Activated naive CD4-positive, alpha-beta T cell treated with anti-CD3 and anti-CD28 coated beads, Interleukin-2, amount 50 U/mL, for 24 hours (primary cell): Measurements from ENCODE around the gene FBN1.

Experiments used
- H3K27ac Mint-ChIP-seq: one replicate; pipeline ENCODE4 v1.8.0; 2021; ENCODE audit warnings: mild to moderate bottlenecking, mixed read lengths
- H3K27me3 Mint-ChIP-seq: one replicate; pipeline ENCODE4 v1.8.0; 2021; ENCODE audit warnings: mixed read lengths
- H3K36me3 Mint-ChIP-seq: one replicate; pipeline ENCODE4 v1.8.0; 2021; ENCODE audit warnings: mixed read lengths
- H3K4me1 Mint-ChIP-seq: one replicate; pipeline ENCODE4 v1.8.0; 2021; ENCODE audit warnings: mixed read lengths
- H3K4me3 Mint-ChIP-seq: one replicate; pipeline ENCODE4 v1.8.0; 2021; ENCODE audit warnings: mild to moderate bottlenecking, mixed read lengths
- H3K9me3 Mint-ChIP-seq: one replicate; pipeline ENCODE4 v1.8.0; 2021; ENCODE audit warnings: mixed read lengths

The FBN1 gene

DNA sequence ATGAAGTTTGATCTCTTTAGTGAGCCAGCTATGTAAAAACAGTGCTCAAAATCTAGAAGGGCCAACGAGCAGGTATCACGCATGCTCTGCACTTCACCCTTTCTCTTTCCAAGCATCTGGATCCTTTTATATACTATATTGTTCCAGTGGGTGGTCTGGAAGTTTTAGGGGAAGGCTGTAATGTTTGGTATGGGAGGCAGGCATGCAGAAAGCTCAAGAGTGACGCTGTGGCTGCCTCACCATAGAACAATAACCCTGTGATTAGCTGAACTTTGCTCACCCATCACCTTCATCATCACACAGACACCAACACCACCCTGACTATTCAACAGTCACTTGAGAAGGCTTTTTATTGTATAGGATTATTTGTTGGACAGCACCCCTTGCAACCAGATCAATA, 81.6 kb downstream of the FBN1 start:
- Mint-ChIP-seq H3K27ac (no peak overlapping the region), H3K4me3 (no peak overlapping the region), H3K36me3 (no peaks in the 10 kb centered on the region), H3K4me1 (no peaks in the 10 kb centered on the region), H3K27me3 (peaks cover 11% of the 10 kb centered on the region), H3K9me3 (no peaks in the 10 kb centered on the region)

DNA sequence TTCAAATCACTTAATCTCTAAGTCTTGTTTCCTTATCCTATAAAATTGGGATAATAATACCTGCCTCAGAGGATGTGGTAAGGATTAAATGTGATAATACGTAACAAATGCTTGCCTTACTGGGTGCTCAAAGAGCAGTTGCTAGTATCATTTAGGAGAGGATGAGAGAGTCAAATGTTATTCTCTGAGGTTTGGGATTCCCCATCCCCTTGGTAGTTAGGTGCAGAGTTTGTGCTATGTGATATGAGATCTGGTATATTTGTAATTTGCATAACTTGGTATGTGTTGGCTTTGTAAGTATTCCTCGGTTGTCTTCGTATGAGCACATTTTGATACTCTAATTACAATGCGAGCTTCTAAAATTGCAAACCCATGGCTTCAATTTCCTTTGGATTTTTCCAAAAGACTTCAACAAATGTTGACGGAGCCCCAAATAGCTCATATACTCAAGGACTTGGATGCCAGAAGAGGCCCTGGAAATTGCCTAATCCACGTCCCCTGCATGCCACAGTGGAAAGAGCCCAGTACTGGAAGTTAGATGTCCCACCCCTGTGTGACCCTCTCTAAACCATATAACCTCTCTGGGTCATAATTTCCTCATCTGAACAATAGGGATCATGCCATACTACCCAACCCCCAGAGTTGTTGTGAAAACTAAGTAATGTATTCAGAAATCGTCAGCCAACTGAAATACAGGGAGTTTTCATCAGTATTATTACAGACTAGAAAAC, 85.0 kb downstream of the FBN1 start:
- Mint-ChIP-seq H3K4me1 (no peaks in the 10 kb centered on the region), H3K27me3 (peaks cover 8% of the 10 kb centered on the region), H3K9me3 (no peaks in the 10 kb centered on the region), H3K4me3 (no peak overlapping the region), H3K36me3 (no peaks in the 10 kb centered on the region), H3K27ac (no peak overlapping the region)

DNA sequence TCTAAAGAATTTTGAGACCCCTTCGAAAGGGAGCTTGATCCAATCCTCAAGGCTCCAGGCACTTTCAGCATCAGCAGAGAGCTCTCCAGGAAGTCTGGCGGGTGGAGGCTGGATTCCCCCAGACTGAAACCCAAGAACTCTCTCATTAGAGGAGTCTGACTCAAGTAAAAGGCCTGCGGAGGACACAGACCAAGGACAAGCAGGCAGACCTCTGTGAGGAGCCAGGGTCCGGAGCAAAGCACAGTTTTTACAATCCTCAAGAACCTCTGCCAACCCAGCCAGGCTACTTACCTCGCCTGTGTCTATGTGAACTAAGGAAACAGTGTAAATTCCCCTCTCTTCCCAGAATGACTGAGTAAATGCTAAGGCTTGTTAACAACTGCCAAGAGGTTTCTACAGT, 86.2 kb downstream of the FBN1 start:
- Mint-ChIP-seq H3K27ac (no peak overlapping the region), H3K36me3 (no peaks in the 10 kb centered on the region), H3K4me1 (no peaks in the 10 kb centered on the region), H3K9me3 (no peaks in the 10 kb centered on the region), H3K27me3 (peaks cover 9% of the 10 kb centered on the region), H3K4me3 (no peak overlapping the region)

DNA sequence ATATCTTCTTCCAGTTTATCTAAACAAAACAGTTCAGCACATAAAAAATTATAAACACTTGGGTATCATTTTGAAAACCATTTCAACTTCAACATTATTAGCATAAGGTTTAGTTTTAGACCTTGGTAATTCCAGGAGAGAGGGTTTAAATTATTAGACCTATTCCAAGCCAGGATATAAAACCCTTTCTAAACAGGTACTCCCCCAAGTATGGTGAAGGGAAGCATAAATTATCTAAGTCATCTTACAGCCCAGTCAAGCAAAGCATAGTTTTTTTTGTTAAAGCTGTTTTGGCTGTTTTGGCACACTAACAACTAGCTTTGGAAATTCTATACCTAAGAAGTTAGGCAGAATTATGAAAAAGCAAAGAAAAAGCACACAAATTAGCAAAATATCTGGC, 87.3 kb downstream of the FBN1 start:
- no peaks in the 10 kb centered on the region for H3K4me1 Mint-ChIP-seq

DNA sequence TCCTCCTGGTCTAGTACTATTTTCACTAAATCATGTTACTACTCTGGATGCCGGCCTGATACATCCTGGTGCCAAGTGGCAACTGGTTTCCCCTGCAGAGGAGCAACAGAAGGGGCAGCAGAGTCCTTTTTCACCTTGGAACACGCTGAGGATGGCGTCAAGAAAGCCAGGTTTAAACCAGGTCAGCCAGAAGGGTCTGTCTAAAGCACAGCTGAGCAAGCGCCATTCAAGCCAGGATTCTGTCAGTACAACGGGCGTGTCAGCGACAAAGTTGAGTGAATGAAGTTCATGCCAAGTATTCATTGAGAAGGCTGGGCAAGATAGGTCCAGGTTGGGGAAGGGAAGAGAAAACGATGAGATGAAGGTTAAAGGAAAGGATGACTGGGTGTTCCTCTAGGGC, 88.2 kb downstream of the FBN1 start:
- Mint-ChIP-seq H3K9me3 (no peaks in the 10 kb centered on the region), H3K27me3 (peaks cover 8% of the 10 kb centered on the region), H3K4me1 (no peaks in the 10 kb centered on the region), H3K27ac (no peak overlapping the region), H3K36me3 (no peaks in the 10 kb centered on the region), H3K4me3 (no peak overlapping the region)

More for the DNA sequence above, 87.3 kb downstream of the FBN1 start:
- H3K4me3 Mint-ChIP-seq, result no peak overlapping the region
- no peak overlapping the region for H3K27ac Mint-ChIP-seq
- H3K9me3 Mint-ChIP-seq, result no peaks in the 10 kb centered on the region
- H3K27me3 Mint-ChIP-seq, result peaks cover 9% of the 10 kb centered on the region
- H3K36me3 Mint-ChIP-seq, result no peaks in the 10 kb centered on the region

DNA sequence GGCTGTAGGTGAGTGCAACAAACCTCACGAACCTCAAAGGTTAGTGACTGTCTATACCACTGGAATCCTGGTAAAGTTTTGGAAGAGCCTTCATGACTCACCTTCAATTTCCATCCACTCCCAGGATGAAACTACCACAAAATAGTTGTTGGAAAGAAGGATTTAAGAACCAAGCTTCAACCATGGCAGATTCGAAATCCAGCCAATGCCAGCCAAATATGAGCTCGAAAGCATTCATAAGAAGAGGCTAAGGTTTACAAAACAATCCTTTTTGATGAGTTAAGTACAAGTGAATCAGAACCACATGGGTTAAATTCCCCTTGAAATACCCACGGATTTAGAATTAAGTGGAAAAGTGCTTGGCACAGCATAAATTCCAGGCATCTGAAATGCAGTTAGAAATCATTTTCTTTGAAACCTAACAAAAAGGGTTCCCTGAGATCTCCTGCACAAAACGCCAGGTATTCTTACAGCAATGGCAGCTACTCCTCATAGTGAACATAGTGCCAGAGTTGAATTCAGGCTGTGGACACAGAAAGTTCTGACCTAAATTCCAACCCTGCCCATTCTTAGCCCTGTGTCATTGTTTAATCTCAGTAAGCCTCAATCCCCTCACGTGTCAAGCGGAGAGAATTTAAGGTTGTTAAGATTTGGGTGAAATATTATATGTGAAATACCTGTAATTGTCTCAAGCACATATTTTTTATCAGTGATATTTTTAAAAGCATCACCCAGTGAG, 89.2 kb downstream of the FBN1 start:
- Mint-ChIP-seq H3K9me3 (no peaks in the 10 kb centered on the region), H3K36me3 (no peaks in the 10 kb centered on the region), H3K27ac (no peak overlapping the region), H3K4me1 (no peaks in the 10 kb centered on the region), H3K4me3 (no peak overlapping the region), H3K27me3 (peaks cover 8% of the 10 kb centered on the region)

DNA sequence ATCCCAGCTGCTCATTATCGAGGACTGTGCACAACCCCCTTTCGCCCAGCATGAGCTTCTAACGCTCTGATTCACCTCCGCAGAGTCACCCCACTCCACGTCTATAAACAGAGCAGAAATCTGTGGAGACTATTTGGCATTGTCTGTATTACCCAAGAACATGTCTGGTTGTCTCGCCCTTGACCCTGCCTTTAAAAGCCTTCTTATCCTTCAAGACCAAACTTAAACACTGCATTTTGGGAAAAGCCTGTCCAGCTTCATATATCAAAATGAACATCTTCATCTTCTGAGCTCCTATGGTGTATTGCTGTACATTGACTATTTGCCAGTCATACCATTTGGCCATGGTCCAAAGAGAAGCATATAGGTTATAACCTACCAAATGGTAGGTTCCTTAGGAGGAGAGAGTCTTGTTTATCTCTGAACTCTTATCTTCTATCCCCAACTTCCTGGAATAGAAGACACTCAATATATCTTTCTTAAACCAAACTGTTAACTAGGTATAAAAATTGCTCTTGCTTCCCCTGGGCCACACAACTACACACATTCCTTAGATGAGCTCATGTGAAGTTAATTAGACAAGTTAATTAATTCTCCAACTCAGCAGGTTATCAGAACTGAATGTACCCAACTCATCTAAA, 90.1 kb downstream of the FBN1 start:
- no peak overlapping the region for H3K27ac Mint-ChIP-seq
- H3K9me3 Mint-ChIP-seq, result no peaks in the 10 kb centered on the region
- H3K27me3 Mint-ChIP-seq, result peaks cover 8% of the 10 kb centered on the region
- H3K4me1 Mint-ChIP-seq, result no peaks in the 10 kb centered on the region
- no peaks in the 10 kb centered on the region for H3K36me3 Mint-ChIP-seq
- H3K4me3 Mint-ChIP-seq, result no peak overlapping the region

DNA sequence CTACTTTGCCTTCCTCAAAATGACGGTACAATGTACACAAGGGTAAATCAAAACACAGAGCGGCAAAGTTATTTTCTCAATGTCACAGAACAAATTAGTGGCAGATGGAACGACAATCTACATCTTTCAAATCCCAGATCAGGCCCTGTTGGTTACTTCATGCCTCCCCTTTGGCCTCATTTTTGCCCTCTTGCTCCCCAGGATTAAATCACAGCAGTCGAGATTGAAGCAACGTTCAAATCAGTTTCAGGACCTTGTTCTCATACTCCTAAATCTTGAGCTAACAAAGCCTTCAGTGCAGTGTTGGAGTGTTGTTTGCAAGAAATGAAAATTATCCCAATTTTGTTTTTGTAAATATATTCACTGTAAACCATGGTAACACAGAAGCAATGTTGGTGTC, 91.4 kb downstream of the FBN1 start:
- H3K4me1 Mint-ChIP-seq, result no peaks in the 10 kb centered on the region
- peaks cover 4% of the 10 kb centered on the region for H3K27me3 Mint-ChIP-seq
- H3K9me3 Mint-ChIP-seq, result no peaks in the 10 kb centered on the region
- H3K36me3 Mint-ChIP-seq, result no peaks in the 10 kb centered on the region
- no peak overlapping the region for H3K27ac Mint-ChIP-seq
- H3K4me3 Mint-ChIP-seq, result no peak overlapping the region

DNA sequence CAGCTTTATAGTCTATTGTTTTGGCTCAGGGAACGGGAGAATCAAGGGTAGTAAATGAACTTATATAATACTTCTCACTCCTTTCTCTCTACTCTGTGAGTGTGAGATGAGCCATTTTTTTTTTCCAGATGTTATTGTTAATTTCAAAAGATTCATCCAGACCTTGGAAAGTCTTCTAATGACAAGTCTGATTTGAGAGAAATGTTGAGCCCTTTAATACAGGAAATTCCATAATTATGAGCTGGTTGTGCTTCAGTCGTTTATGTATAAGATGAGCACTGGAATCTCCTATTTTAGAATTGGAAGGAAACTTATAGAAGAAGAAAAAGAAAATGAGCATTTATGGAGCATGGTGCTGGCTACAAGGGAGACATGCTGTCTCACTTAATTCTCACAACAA, 92.0 kb downstream of the FBN1 start:
- no peaks in the 10 kb centered on the region for H3K4me1 Mint-ChIP-seq
- no peak overlapping the region for H3K4me3 Mint-ChIP-seq
- H3K9me3 Mint-ChIP-seq, result no peaks in the 10 kb centered on the region
- peaks cover 4% of the 10 kb centered on the region for H3K27me3 Mint-ChIP-seq
- H3K36me3 Mint-ChIP-seq, result no peaks in the 10 kb centered on the region
- no peak overlapping the region for H3K27ac Mint-ChIP-seq

DNA sequence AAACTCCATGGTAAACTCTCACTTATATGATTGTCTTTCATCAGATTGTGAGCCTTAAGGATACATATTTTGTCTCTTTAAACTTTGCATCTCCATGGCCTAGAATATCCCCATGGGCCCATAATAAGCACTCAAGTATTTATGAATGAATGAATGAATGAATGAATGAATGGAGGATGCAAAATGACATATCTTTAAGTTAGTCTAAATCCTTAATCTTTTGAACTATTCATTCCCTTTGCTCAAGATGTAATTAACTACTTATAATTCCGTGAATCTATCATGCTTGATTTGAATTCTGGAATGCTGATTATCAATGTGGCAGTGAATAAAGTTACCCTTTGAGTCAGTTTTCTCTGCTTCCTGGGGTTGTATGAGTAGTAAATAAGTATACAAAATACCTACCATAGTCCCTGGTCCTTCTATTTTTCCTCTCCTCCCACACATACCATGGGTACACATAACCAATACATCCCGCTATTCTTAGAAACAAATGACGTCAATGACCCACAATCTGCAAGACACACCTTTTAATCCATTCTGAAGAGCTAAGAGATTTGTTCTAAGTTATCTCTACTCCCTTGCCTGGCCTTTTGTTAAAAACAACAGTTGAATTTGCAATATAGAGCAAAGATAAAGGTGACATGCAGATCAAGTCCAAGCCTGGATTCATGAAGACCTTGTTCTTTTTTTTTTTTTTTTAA, 94.5 kb downstream of the FBN1 start:
- Mint-ChIP-seq H3K4me3 (no peak overlapping the region), H3K9me3 (no peaks in the 10 kb centered on the region), H3K4me1 (no peaks in the 10 kb centered on the region), H3K27me3 (peaks cover 6% of the 10 kb centered on the region), H3K27ac (no peak overlapping the region), H3K36me3 (no peaks in the 10 kb centered on the region)

DNA sequence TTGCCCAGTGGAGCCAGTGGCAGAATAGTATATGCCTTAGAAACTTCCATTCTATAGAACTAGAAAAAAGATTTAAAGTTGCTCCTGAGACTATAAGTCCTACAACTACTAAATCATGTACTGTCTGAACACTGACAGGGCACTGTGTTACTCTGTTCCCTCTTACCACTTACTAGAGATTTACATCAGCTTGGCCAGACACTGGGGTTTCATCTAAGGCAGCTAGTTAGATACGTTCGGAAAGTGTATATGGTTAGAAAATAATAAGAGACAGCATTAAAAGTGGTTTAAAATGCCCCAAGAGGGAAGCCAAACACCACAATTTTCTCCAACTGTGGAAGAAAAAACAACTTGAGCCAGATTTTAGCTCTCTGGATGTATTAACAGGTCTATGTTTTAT, 97.1 kb downstream of the FBN1 start:
- no peak overlapping the region for H3K4me3 Mint-ChIP-seq
- H3K27me3 Mint-ChIP-seq, result peaks cover 3% of the 10 kb centered on the region
- H3K4me1 Mint-ChIP-seq, result no peaks in the 10 kb centered on the region
- H3K36me3 Mint-ChIP-seq, result no peaks in the 10 kb centered on the region
- no peaks in the 10 kb centered on the region for H3K9me3 Mint-ChIP-seq
- H3K27ac Mint-ChIP-seq, result no peak overlapping the region

DNA sequence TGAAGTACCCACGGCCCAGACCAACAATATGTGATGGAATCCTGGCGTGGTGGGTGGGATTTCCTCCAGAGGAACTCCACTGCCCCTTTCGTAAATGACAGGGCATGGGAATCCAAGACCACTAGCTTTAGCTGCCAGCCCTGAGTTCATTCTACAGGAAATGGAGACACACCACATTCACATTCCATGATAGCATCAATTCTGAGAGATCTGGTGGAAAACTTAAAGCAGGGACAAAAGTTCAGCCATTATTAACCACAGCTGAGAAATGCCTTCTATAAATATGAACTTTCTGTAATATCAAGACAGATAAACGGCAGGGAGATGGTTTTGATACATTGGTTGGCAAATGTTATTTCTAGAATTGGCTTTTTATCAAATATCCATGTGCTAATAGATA, 98.2 kb downstream of the FBN1 start:
- no peaks in the 10 kb centered on the region for H3K4me1 Mint-ChIP-seq
- peaks cover 1% of the 10 kb centered on the region for H3K36me3 Mint-ChIP-seq
- no peaks in the 10 kb centered on the region for H3K9me3 Mint-ChIP-seq

DNA sequence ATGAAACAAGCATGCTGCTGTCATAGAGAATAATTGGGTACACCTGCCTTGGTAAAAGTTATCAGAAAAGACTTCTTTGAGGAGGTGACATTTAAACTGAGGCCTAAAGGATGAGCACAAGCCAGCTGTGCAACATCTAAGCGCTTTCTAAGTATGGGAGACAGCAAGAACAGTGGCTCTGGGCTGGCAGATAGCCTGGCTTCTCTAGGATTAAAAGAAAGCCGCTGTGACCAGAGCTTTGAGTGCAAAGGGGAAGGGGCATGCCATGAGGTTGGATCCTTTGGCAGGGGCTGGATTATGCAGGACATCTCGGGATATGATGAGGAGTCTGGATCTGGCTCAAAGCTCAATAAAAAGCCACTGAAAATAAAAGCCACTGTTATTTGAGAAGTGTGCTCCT, 99.2 kb downstream of the FBN1 start:
- Mint-ChIP-seq H3K27me3 (peaks cover 1% of the 10 kb centered on the region), H3K27ac (no peak overlapping the region)

More for the DNA sequence above, 98.2 kb downstream of the FBN1 start:
- H3K4me3 Mint-ChIP-seq, result no peak overlapping the region
- peaks cover 1% of the 10 kb centered on the region for H3K27me3 Mint-ChIP-seq
- H3K27ac Mint-ChIP-seq, result no peak overlapping the region

DNA sequence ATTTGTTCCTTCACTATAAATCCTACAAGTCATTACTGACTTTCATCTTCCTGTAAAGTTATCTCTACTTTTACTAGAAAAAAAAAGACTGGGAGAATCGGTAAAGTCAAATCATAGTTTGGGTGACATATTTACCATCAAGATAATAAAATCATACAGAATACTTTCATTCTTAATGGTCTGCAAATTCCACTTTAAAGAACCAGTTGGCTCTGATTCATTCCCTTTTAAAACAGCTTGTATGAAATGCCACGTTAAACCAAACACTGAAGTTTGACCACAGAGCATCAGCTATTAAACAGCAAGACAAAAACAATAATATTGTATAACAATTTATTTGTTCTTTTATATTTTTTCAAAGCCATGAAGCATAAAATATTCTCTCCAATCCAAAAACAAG, 100.7 kb downstream of the FBN1 start:
- H3K4me1 Mint-ChIP-seq, result no peaks in the 10 kb centered on the region
- H3K9me3 Mint-ChIP-seq, result no peaks in the 10 kb centered on the region
- H3K27me3 Mint-ChIP-seq, result peaks cover 4% of the 10 kb centered on the region
- no peak overlapping the region for H3K4me3 Mint-ChIP-seq
- H3K36me3 Mint-ChIP-seq, result peaks cover 1% of the 10 kb centered on the region
- H3K27ac Mint-ChIP-seq, result no peak overlapping the region

More for the DNA sequence above, 99.2 kb downstream of the FBN1 start:
- Mint-ChIP-seq H3K4me1 (no peaks in the 10 kb centered on the region), H3K4me3 (no peak overlapping the region), H3K36me3 (peaks cover 1% of the 10 kb centered on the region), H3K9me3 (no peaks in the 10 kb centered on the region)

DNA sequence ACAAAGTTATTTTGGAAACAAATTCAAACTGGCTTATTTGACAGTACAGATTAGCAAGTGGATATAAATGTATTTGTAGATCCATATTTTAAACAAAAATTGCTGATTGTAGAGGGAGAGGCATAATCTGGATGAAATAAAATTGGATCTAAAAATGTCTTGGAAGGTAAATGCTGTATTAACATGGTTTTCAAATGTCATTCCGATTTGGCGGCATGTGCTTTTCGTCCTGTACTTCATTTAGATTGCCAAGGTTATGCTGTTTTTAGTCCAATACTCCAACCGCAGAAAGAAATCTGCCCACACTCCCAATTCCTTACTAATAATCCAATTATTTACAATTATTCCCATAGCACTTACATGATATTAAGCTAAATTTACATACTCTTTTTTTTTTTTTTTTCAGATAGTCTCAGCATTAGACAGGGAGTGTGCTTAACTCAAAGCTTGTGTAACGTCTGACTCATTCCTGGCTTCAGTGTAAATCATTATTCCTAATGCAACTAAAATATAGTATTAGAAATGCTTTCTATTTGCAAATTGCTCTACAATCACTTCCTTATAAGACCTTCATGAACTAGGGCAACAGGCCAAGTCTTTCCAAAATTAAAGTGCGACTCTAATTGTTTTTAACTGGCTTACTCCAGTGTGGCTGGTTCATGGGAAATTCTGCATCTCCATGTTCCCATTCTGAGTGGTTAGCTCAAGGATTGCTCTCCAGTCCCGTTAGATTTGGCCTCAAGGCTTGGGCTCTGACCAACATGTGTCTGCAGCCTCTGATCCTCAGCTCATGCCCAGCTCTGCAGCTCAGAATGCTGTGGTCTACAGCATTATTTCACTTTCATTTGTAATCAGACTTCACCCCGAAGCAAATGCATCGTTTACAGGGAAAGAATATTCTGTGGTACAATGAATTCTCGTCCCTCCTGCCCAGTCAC, 103.9 kb downstream of the FBN1 start:
- H3K4me3 Mint-ChIP-seq, result no peak overlapping the region
- H3K27me3 Mint-ChIP-seq, result peaks cover 4% of the 10 kb centered on the region
- no peaks in the 10 kb centered on the region for H3K4me1 Mint-ChIP-seq
- H3K36me3 Mint-ChIP-seq, result peaks cover 1% of the 10 kb centered on the region
- H3K9me3 Mint-ChIP-seq, result no peaks in the 10 kb centered on the region
- H3K27ac Mint-ChIP-seq, result no peak overlapping the region
